GM11168 (cell line): ENCODE results near the gene PRSS27.

Experiments
- in situ Hi-C: fragments of 300-500 bp; cut with MboI; formaldehyde crosslinking; loops from one replicate; pipeline ENCODE4 v1.12.0; 2022; ENCODE audit warnings: low sequenced_read_pairs; ENCODE audit not compliant: unreplicated experiment

PRSS27 gene

DNA sequence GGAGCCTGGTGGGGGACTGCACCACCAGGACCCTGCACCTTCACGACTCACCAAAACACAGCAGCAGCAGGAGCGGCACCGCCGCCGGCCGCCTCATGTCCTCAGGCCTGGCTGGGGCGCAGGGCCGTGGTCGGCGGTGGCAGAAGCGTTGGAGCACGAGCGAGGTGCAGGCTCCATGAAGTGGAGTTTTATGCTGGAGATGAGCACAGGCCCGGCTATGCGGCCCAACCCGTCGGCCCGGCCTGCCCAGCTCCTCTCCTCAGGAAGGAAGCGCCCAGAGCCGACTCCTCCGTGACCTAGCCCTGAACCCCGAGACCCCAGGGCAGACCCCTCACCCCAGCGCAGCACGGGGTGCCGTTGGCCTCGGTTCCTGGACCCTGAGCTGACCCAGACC, at the start of gene PRSS27:
PRSS27 (minus strand) TSS at position 161 of the 394 bp plus-strand sequence; CDS start at position 97, 64 bp downstream.
- in situ Hi-C loops = no loop called here

- in situ Hi-C loops = no loop called here
Observed at GRCh38 chr16:2769675-2770056, 49.6 kb upstream of the PRSS27 start.

GRCh38 chr16:2769100-2769529, 49.1 kb upstream of the PRSS27 start:
- in situ Hi-C loops = no loop called here

DNA sequence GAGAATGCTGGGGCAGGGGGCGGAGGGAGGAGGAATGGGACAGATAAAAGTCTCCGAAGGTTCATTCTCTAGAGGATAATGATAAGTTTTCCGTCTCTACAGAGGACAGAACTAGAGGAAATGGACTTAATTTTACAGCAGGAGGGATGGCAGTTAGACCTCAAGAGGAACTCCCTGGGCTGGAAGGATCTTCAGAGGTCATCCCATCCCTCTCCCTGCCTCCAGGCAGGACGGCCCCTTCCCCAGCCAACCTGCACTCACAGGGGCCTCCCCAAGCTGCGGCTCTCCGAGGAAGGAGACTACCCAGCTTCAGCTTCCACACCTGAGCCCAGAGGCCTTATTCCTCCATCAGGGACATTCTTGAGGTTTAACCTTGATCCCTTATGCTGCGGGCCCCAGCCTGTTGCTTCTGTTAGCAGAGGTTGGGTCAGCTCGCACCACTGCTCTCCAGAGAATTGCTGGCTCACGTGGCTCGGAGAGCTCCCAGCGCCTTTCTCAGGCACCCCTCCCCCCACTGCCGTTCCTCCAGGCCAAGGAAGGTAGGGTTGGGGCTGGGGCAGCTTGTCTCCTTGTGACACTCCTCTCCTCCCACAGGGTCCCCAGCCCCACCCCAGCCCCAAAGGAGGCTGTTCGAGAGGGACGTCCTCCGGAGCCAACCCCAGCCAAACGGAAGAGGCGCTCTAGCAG, 48.5 kb upstream of the PRSS27 start:
- in situ Hi-C loops = no loop called here

GRCh38 chr16:2767891-2768290, 47.9 kb upstream of the PRSS27 start:
- in situ Hi-C loops = no loop called here

DNA sequence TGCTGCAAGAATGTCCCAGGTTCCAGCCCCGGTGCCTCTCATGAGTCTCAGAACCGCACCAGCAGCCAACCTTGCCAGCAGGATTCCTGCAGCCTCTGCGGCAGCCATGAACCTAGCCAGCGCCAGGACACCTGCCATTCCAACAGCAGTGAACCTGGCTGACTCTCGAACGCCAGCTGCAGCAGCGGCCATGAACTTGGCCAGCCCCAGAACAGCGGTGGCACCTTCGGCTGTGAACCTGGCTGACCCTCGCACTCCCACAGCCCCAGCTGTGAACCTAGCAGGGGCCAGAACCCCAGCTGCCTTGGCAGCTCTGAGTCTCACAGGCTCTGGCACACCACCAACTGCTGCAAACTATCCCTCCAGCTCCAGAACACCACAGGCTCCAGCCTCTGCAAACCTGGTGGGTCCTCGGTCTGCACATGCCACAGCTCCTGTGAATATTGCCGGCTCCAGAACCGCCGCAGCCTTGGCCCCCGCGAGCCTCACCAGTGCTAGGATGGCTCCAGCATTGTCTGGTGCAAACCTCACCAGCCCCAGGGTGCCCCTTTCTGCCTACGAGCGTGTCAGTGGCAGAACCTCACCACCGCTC, 47.2 kb upstream of the PRSS27 start:
- in situ Hi-C loops = no loop called here

DNA sequence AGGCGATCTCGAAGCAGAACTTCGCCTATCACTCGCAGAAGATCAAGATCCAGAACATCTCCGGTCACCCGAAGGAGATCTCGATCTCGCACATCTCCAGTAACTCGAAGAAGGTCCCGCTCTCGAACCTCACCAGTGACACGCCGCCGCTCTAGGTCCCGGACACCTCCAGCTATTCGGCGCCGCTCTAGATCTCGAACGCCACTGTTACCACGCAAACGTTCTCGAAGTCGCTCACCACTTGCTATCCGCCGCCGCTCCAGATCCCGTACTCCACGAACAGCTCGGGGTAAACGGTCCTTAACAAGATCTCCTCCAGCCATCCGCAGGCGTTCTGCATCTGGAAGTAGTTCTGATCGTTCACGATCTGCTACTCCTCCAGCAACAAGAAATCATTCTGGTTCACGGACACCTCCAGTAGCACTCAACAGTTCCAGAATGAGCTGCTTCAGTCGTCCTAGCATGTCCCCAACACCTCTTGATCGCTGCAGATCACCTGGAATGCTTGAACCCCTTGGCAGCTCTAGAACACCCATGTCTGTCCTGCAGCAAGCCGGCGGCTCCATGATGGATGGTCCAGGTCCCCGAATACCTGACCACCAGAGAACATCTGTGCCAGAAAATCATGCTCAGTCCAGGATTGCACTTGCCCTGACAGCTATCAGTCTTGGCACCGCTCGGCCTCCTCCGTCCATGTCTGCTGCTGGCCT, 46.6 kb upstream of the PRSS27 start:
- in situ Hi-C loops = no loop called here

DNA sequence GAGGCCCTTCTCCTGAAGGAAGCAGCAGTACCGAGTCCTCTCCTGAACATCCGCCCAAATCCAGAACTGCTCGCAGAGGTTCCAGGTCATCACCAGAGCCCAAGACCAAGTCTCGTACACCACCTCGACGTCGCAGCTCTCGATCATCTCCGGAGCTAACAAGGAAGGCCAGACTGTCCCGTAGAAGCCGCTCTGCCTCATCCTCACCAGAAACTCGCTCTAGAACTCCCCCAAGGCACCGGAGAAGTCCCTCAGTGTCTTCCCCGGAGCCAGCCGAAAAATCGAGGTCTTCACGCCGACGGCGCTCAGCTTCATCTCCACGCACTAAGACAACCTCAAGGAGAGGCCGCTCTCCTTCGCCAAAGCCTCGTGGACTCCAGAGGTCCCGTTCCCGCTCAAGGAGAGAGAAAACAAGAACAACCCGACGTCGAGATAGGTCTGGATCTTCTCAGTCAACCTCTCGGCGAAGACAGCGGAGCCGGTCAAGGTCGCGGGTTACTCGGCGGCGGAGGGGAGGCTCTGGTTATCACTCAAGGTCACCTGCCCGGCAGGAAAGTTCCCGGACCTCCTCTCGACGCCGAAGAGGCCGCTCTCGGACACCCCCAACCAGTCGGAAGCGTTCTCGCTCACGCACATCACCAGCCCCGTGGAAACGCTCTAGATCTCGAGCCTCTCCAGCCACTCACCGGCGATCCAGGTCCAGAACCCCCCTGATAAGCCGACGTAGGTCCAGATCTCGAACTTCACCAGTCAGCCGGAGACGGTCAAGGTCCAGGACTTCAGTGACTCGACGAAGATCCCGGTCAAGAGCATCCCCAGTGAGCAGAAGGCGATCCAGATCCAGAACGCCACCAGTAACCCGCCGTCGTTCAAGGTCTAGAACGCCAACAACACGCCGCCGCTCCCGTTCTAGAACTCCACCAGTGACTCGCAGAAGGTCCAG, 45.7 kb upstream of the PRSS27 start:
- in situ Hi-C loops = no loop called here

DNA sequence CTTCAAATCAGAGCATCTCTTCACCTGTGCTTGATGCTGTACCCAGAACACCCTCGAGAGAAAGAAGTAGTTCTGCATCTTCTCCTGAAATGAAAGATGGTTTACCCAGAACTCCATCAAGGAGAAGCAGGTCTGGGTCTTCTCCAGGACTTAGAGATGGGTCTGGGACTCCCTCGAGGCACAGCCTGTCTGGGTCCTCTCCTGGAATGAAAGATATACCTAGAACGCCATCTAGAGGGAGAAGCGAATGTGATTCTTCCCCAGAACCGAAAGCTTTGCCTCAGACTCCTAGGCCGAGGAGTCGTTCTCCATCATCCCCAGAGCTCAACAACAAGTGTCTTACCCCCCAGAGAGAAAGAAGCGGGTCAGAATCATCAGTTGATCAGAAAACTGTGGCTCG, 44.7 kb upstream of the PRSS27 start:
- in situ Hi-C loops = no loop called here

GRCh38 chr16:2763173-2763572, 43.1 kb upstream of the PRSS27 start:
- in situ Hi-C loops = no loop called here

DNA sequence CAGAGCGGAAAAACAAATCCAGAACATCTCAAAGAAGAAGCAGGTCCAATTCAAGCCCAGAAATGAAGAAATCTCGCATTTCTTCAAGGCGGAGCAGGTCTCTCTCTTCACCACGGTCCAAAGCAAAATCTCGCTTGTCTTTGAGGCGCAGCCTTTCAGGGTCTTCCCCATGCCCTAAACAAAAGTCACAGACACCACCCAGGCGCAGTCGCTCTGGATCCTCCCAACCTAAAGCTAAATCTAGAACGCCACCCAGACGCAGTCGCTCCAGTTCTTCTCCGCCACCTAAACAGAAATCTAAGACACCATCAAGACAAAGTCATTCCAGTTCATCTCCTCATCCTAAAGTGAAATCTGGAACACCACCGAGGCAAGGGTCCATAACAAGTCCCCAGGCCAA, 42.7 kb upstream of the PRSS27 start:
- in situ Hi-C loops = no loop called here

DNA sequence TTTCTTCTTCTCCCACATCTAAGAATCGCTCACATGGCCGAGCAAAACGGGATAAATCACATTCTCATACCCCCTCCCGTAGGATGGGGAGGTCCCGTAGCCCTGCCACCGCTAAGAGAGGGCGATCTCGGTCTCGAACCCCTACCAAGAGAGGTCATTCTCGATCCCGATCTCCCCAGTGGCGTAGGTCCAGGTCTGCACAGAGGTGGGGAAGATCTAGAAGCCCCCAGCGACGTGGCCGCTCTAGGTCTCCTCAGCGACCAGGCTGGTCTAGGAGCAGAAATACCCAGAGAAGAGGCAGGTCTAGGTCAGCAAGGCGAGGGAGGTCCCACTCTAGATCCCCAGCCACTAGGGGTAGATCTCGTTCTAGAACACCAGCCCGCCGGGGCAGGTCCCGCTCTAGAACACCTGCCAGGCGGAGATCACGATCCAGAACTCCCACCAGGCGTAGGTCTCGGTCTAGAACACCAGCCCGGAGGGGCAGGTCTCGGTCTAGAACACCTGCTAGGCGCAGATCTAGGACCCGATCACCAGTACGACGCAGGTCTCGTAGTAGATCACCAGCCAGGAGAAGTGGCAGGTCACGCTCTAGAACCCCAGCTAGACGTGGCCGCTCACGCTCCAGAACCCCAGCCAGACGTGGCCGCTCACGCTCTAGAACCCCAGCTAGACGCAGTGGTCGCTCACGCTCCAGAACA, 42.0 kb upstream of the PRSS27 start:
- in situ Hi-C loops = no loop called here

- in situ Hi-C loops = no loop called here
Observed at GRCh38 chr16:2761472-2761871, 41.4 kb upstream of the PRSS27 start.

DNA sequence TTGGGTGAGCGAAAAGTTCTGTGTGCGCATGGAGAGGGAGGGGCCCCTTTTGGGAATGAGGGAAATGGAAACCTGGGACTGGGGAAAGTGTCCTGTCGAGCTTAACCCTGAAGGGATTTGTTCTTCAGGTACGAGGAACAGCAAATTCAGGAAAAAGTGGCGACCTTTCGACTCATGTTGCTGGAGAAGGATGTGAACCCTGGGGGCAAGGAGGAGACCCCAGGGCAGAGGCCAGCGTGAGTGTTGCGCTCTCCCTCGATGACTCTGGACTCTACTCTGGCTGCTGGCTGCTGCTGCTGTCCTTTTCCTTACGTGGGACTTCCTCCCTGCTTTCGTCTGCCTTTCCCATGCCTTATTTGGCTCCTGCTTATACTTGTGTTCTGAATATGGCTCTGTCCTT, 37.3 kb upstream of the PRSS27 start:
- in situ Hi-C loops = no loop called here

DNA sequence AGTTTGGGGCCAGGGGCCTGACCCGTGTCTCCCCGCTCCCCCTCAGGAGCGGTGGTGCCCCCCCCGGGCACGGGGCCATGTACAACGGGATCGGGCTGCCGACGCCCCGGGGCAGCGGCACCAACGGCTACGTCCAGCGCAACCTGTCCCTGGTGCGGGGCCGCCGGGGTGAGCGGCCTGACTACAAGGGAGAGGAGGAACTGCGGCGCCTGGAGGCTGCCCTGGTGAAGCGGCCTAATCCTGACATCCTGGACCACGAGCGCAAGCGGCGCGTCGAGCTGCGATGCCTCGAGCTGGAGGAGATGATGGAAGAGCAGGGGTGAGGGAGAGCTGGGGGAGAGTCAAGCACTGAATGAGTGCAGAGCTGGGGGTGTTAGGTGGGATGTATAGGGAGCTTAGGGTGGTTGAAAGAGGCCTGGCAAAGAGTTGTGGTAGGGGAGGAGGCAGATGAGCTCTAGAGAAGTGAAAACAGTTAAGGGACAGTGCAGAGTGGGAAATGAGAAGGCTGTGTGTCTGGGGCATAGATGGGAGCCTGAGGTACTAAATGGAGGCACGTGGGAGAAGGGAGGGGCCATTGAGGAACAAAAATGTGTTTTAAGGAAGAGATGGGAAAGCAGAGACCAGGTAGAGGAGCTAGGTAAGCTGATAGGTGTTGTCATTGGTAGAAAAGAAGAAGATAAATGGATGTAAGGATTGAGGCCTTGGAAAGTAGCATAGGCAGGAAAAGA, 36.4 kb upstream of the PRSS27 start:
- in situ Hi-C loops = no loop called here

- in situ Hi-C loops = no loop called here
Observed at GRCh38 chr16:2755158-2755557, 35.1 kb upstream of the PRSS27 start.

DNA sequence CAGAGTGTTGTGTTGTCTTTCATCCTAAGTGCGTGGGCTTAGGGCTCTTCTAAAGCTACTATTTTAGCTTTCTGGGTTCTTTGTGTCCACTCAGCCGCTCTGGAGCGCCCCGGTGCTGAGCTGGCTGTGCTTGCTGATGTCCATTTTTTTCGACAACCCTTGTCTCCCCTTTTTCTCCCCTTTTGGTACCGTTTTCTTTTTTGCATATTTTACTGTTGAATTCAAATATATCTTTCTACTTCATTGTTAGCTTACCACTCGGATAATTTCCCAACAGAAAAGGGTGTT, 33.7 kb upstream of the PRSS27 start:
- in situ Hi-C loops = no loop called here

DNA sequence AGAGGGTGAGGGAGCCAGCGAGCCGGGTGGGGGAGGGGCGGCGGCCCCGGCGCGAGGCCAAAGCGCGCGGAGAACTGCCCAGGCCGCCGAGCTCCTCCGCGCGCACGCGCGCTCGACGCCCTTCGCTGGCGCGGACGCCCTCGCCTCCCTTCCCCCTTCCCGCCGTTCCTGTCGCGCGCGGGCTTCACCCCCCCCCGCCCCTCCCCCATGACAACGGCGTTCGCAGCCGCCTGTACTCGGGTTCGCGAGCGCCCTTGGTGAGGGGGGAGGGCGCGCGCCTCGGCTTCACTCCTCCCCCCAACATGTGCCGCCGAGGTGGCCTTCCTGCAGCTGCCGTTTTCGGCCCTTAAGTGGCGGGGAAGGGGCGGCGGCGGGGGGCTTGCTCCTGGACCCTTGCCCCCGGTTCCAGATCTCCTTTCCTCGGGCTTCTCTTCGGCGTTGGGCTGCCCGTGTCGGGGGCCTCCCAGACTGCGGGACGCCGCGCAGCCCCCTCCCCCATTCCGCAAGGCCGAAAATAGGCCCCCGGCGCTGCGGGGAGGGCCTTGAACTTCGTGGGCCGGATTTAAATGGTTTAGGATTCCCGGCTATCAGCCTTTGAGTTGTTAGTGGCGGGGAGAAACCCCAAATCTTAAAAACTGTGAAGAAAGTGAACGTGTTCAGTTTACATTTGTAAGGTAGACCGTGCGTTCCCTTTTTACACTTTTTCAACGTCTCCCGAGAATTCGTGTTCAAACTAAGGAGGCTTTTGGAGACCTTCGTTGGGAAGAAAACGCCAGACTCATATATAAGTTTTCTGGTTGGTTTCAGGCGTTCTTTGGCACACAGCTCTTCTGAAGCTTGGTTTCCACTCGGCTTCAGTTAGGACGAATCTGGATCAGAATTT, 33.1 kb upstream of the PRSS27 start:
- in situ Hi-C loops = no loop called here
